BE2C (cell line): ENCODE results near the gene PAX5.

Source experiments
- DNase-seq: peaks from one replicate; pipeline ENCODE4 v3.0.0-alpha.2; 2020
- H3K27me3 ChIP-seq: fragments of 250-450 bp; sonication (Bioruptor Pico); 2 replicates; pipeline ENCODE4 v1.5.1; 2020; ENCODE audit warnings: mild to moderate bottlenecking
- H3K36me3 ChIP-seq: fragments of 250-450 bp; sonication (Bioruptor Pico); 2 replicates; pipeline ENCODE4 v1.5.1; 2020; ENCODE audit warnings: mild to moderate bottlenecking
- H3K4me1 ChIP-seq: fragments of 250-450 bp; sonication (Bioruptor Pico); 2 replicates; pipeline ENCODE4 v1.5.1; 2020
- H3K4me3 ChIP-seq: 2 replicates; pipeline ENCODE4 v1.5.1; 2011; ENCODE audit warnings: low read depth, low read length
- H3K9me3 ChIP-seq: fragments of 250-450 bp; sonication (Bioruptor Pico); 2 replicates; pipeline ENCODE4 v1.5.1; 2020
- CTCF ChIP-seq: IDR thresholded peaks from 2 replicates; pipeline ENCODE4 v1.5.1; 2012; ENCODE audit warnings: mild to moderate bottlenecking, low read depth, low read length

PAX5 gene

GRCh38 chr9:37034305-37034937 is 353 bp upstream of the PAX5 start:
- peaks cover 4% of the 10 kb centered on the region for H3K4me1 ChIP-seq
- no peak for DNase-seq
- H3K4me3 ChIP-seq, result peak overlapping the region; percentile 34
- H3K27me3 ChIP-seq, result no peaks in the 10 kb centered on the region
- H3K9me3 ChIP-seq, result no peaks in the 10 kb centered on the region
- TF ChIP-seq CTCF, result peak; percentile 32
- no peaks in the 10 kb centered on the region for H3K36me3 ChIP-seq

GRCh38 chr9:37033141-37033540 is 927 bp downstream of the PAX5 start:
- Histone ChIP-seq H3K36me3 (no peaks in the 10 kb centered on the region), H3K9me3 (no peaks in the 10 kb centered on the region), H3K27me3 (no peaks in the 10 kb centered on the region), H3K4me3 (no peak overlapping the region), H3K4me1 (peaks cover 11% of the 10 kb centered on the region)
- no peak for TF ChIP-seq CTCF
- DNase-seq, result no peak

GRCh38 chr9:37032713-37033112 is 1.4 kb downstream of the PAX5 start:
- TF ChIP-seq CTCF, result no peak
- no peak overlapping the region for H3K4me3 ChIP-seq
- DNase-seq, result no peak
- peaks cover 11% of the 10 kb centered on the region for H3K4me1 ChIP-seq
- no peaks in the 10 kb centered on the region for H3K9me3 ChIP-seq
- no peaks in the 10 kb centered on the region for H3K27me3 ChIP-seq
- no peaks in the 10 kb centered on the region for H3K36me3 ChIP-seq

- Histone ChIP-seq H3K27me3 (no peaks in the 10 kb centered on the region), H3K36me3 (no peaks in the 10 kb centered on the region), H3K4me3 (no peak overlapping the region), H3K4me1 (peaks cover 11% of the 10 kb centered on the region), H3K9me3 (no peaks in the 10 kb centered on the region)
- no peak for DNase-seq
- TF ChIP-seq CTCF, result no peak
These were observed 2.2 kb downstream of the PAX5 start for GRCh38 chr9:37031902-37032301.

GRCh38 chr9:37031081-37031480 is 3.0 kb downstream of the PAX5 start:
- DNase-seq, result no peak
- no peaks in the 10 kb centered on the region for H3K27me3 ChIP-seq
- TF ChIP-seq CTCF, result no peak
- H3K9me3 ChIP-seq, result no peaks in the 10 kb centered on the region
- peaks cover 11% of the 10 kb centered on the region for H3K4me1 ChIP-seq
- no peak overlapping the region for H3K4me3 ChIP-seq
- H3K36me3 ChIP-seq, result no peaks in the 10 kb centered on the region

GRCh38 chr9:37030611-37030939 is 3.5 kb downstream of the PAX5 start:
- Histone ChIP-seq H3K4me3 (no peak overlapping the region), H3K9me3 (no peaks in the 10 kb centered on the region), H3K27me3 (no peaks in the 10 kb centered on the region), H3K36me3 (no peaks in the 10 kb centered on the region), H3K4me1 (peaks cover 11% of the 10 kb centered on the region)
- no peak for TF ChIP-seq CTCF
- DNase-seq, result no peak
